OCI-LY3 (cell line): ENCODE data around the gene APOBEC3B.

Experiments
- H2AFZ ChIP-seq: fragments of 200-600, 300-600 bp; shearing (Covaris generic); 2 replicates; pipeline ENCODE4 v1.6.0; 2014; ENCODE audit warnings: antibody characterized with exemption, low read depth, low read length
- H3K27ac ChIP-seq: fragments of 200-600, 300-600 bp; sonication (generic); 2 replicates; pipeline ENCODE4 v1.5.1; 2014; ENCODE audit warnings: mild to moderate bottlenecking, low read length, moderate library complexity, mixed read lengths
- H3K27me3 ChIP-seq: fragments of 200-600, 300-600 bp; sonication (generic); 2 replicates; pipeline ENCODE4 v1.6.1; 2014; ENCODE audit warnings: low read depth, low read length, mixed read lengths
- H3K36me3 ChIP-seq: fragments of 200-600, 300-600 bp; sonication (generic); replicated peaks from 2 replicates; pipeline ENCODE3; 2014; ENCODE audit warnings: low read depth, low read length, mixed read lengths
- H3K4me1 ChIP-seq: fragments of 300-600, 200-600 bp; sonication (generic); 2 replicates; pipeline ENCODE4 v1.6.1; 2014; ENCODE audit warnings: low read length, mixed read lengths
- H3K4me2 ChIP-seq: fragments of 200-600, 300-600 bp; sonication (generic); 2 replicates; pipeline ENCODE4 v1.6.1; 2014; ENCODE audit warnings: low read length, mixed read lengths
- H3K4me3 ChIP-seq: fragments of 300-600, 200-600 bp; sonication (generic); 2 replicates; pipeline ENCODE4 v1.5.1; 2014; ENCODE audit warnings: antibody characterized with exemption, mild to moderate bottlenecking, low read length, moderate library complexity
- H3K79me2 ChIP-seq: fragments of 300-600, 200-600 bp; shearing (Covaris generic); 2 replicates; pipeline ENCODE4 v1.6.1; 2014; ENCODE audit warnings: mild to moderate bottlenecking, low read length, mixed read lengths
- H3K9ac ChIP-seq: fragments of 300-600, 200-600 bp; shearing (Covaris generic); 2 replicates; pipeline ENCODE4 v1.6.0; 2014; ENCODE audit warnings: mild to moderate bottlenecking, low read length, moderate library complexity
- H3K9me3 ChIP-seq: fragments of 200-600, 300-600 bp; shearing (Covaris generic); 2 replicates; pipeline ENCODE4 v1.6.1; 2014; ENCODE audit warnings: low read length, mixed read lengths; ENCODE audit not compliant: insufficient read depth
- H4K20me1 ChIP-seq: fragments of 200-600, 300-600 bp; sonication (generic); 2 replicates; pipeline ENCODE4 v1.6.1; 2016; ENCODE audit warnings: low read length, mixed read lengths; ENCODE audit not compliant: insufficient read depth
- EZH2phosphoT487 ChIP-seq: fragments of 200-600 bp; shearing (Covaris generic); IDR thresholded peaks from 2 replicates; pipeline ENCODE4 v1.6.1; 2018; ENCODE audit warnings: antibody characterized with exemption, mixed run types, low read depth
- TF ChIP-seq, protein P1 (sequence below): fragments of 200-600, 300-600 bp; sonication (generic); IDR thresholded peaks from 2 replicates; pipeline ENCODE4 v1.5.1; 2014; ENCODE audit warnings: antibody characterized with exemption, low read length, low read depth

APOBEC3B gene

DNA sequence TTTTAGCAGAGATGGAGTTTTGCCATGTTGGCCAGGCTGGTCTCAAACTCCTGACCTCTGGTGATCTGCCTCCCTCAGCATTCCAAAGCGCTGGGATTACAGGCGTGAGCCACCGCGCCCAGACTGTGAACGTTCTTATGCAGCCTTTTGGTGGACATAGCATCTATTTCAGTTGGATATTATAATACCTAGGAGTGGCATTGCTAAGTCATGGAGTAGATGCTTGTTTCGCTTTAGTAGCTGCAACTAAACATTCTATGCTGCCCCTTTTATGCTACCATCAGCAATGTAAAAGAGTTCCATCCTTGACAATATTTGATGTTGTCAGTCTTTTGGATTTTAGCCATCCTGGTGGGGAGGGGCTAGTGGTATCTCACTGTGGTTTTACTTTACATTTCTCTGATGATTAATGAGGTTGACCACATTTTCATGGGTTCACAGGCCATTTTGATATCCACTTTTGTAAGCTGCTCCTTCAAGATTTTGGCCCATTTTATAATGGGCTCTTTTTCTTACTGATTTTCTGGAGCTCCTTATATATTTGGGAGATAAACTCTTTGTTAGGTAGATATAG is 41.2 kb upstream of the APOBEC3B start:
- peaks cover 47% of the 10 kb centered on the region for H3K4me1 ChIP-seq
- peak overlapping the region; percentile 26; the same call in 1 of the 2 replicates for H3K4me3 ChIP-seq
- H3K27me3 ChIP-seq: peaks cover 37% of the 10 kb centered on the region
- H3K9me3 ChIP-seq: no peaks in the 10 kb centered on the region
- no peak for TF ChIP-seq EZH2phosphoT487
- TF ChIP-seq, protein P1, sequence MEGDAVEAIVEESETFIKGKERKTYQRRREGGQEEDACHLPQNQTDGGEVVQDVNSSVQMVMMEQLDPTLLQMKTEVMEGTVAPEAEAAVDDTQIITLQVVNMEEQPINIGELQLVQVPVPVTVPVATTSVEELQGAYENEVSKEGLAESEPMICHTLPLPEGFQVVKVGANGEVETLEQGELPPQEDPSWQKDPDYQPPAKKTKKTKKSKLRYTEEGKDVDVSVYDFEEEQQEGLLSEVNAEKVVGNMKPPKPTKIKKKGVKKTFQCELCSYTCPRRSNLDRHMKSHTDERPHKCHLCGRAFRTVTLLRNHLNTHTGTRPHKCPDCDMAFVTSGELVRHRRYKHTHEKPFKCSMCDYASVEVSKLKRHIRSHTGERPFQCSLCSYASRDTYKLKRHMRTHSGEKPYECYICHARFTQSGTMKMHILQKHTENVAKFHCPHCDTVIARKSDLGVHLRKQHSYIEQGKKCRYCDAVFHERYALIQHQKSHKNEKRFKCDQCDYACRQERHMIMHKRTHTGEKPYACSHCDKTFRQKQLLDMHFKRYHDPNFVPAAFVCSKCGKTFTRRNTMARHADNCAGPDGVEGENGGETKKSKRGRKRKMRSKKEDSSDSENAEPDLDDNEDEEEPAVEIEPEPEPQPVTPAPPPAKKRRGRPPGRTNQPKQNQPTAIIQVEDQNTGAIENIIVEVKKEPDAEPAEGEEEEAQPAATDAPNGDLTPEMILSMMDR: no peak
- peak overlapping the region; percentile 21; the same call in 1 of the 2 replicates for H3K9ac ChIP-seq
- peak overlapping the region; percentile 74 for H3K4me2 ChIP-seq
- H3K79me2 ChIP-seq: no peaks in the 10 kb centered on the region
- peak overlapping the region; percentile 61 for H3K27ac ChIP-seq
- H3K36me3 ChIP-seq: no peaks in the 10 kb centered on the region
- H4K20me1 ChIP-seq: no peaks in the 10 kb centered on the region
- no peak overlapping the region for H2AFZ ChIP-seq

DNA sequence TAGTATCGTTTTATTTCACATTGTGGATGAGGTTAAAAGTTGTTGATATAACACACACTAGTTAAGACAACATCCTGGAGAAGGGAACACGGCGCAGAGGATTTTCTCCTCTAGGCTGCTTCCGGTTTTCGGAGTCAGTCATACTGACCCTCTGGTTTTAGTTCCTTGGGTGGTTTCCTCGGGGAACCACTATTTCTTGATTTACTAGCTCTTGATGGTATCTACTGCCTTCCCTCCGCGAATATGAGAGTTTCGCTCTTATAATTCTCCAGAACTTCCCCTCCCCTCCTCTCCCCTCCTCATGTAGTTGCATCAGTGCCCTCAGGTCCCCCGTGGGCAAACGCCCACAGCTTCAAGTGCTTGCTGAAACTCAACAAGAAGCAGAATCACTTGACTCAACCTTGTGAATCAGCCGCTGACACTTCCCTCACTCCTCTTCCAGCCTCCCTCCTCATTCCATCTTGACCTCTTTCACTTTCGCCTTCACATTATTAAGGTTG is 40.6 kb upstream of the APOBEC3B start:
- H2AFZ ChIP-seq: 0 out of 2 replicates have a peak overlapping the region, but pooled peaks have one; percentile 5
- no peaks in the 10 kb centered on the region for H3K9me3 ChIP-seq
- no peaks in the 10 kb centered on the region for H3K36me3 ChIP-seq
- H3K27me3 ChIP-seq: peaks cover 38% of the 10 kb centered on the region
- H3K79me2 ChIP-seq: no peaks in the 10 kb centered on the region
- no peaks in the 10 kb centered on the region for H4K20me1 ChIP-seq
- peak overlapping the region; percentile 61 for H3K27ac ChIP-seq
- peak overlapping the region; percentile 74 for H3K4me2 ChIP-seq
- peak overlapping the region; percentile 24; the same call in 1 of the 2 replicates for H3K9ac ChIP-seq
- H3K4me1 ChIP-seq: peaks cover 42% of the 10 kb centered on the region
- peak overlapping the region; percentile 60 for H3K4me3 ChIP-seq
- TF ChIP-seq, protein P1: no peak
- no peak for TF ChIP-seq EZH2phosphoT487

DNA sequence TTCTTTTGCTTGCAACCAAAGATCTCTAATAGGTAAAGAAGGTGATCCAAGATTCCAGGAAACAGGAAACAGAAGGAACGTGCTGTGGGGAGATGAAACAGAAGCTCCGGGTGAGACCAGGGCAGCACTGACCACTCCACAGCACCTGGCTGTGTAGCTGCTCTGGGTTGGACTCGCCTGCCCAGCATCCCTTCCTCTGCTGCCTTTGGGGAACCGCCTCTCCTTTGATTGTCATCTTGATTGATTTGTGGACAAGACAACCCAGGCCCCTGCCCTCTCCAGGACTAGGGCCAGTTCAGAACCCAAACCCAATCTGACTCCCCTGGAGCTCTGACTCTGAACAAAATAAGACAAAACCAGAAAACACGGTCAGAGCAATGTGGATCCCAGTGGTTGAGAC is 39.4 kb upstream of the APOBEC3B start:
- Histone ChIP-seq H3K36me3 (no peaks in the 10 kb centered on the region), H3K9ac (no peak overlapping the region), H2AFZ (no peak overlapping the region), H3K4me1 (peaks cover 51% of the 10 kb centered on the region), H3K4me3 (no peak overlapping the region), H3K27me3 (peaks cover 44% of the 10 kb centered on the region), H3K79me2 (no peaks in the 10 kb centered on the region), H3K9me3 (no peaks in the 10 kb centered on the region), H3K27ac (no peak overlapping the region), H4K20me1 (no peaks in the 10 kb centered on the region), H3K4me2 (peak overlapping the region; percentile 29; the same call in 1 of the 2 replicates)
- TF ChIP-seq, protein P1: no peak
- TF ChIP-seq EZH2phosphoT487: no peak

DNA sequence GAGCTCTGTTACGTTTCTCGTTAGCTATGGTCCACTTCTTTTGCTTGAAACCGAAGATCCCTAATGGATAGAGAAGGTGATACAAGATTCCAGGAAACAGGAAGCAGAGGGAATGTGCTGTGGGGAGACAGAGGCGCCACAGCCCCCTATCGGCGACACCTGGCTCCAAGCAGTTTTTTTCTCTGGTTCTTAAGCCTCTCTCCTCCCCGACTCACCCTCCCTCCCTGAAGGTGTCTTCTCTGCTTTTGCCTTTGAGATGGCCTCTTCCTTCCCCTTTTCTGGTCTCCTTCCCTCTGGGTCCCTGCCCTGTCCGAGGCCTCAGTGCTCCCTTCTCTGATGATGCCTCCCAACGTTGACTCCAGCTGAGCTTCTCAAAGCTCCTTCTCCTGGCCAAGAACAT is 38.9 kb upstream of the APOBEC3B start:
- peak overlapping the region; percentile 29 for H3K4me2 ChIP-seq
- H3K36me3 ChIP-seq: no peaks in the 10 kb centered on the region
- peaks cover 54% of the 10 kb centered on the region for H3K4me1 ChIP-seq
- H4K20me1 ChIP-seq: no peaks in the 10 kb centered on the region
- no peak overlapping the region; the same call in 1 of the 2 replicates for H3K9ac ChIP-seq
- peak overlapping the region; percentile 10; the same call in 1 of the 2 replicates for H2AFZ ChIP-seq
- H3K27me3 ChIP-seq: peaks cover 41% of the 10 kb centered on the region
- TF ChIP-seq EZH2phosphoT487: no peak
- TF ChIP-seq, protein P1: peak; percentile 18; the same call in 1 of the 2 replicates
- H3K4me3 ChIP-seq: no peak overlapping the region
- H3K27ac ChIP-seq: no peak overlapping the region
- no peaks in the 10 kb centered on the region for H3K9me3 ChIP-seq
- H3K79me2 ChIP-seq: no peaks in the 10 kb centered on the region
